GM12875 (cell line): Measurements from ENCODE around the gene IDH3A.

Source experiments
- H3K4me3 ChIP-seq: one replicate; pipeline ENCODE4 v1.5.1; 2011; ENCODE audit warnings: low read depth, low read length, control low read depth
- CTCF ChIP-seq: IDR thresholded peaks from 2 replicates; pipeline ENCODE4 v1.5.1; 2011; ENCODE audit warnings: low read depth, mild to moderate bottlenecking, control low read depth, inconsistent platforms, low read length, moderate library complexity, borderline replicate concordance; ENCODE audit not compliant: insufficient read depth

The IDH3A gene

GRCh38 chr15:78177447-78177873, 28.3 kb downstream of the IDH3A start:
- TF ChIP-seq CTCF: peak; percentile 85

GRCh38 chr15:78178064-78178463, 28.9 kb downstream of the IDH3A start:
- no peak for TF ChIP-seq CTCF
- H3K4me3 ChIP-seq: no peak overlapping the region

More at GRCh38 chr15:78177447-78177873, 28.3 kb downstream of the IDH3A start:
- no peak overlapping the region for H3K4me3 ChIP-seq

GRCh38 chr15:78179286-78179840, 30.2 kb downstream of the IDH3A start:
- no peak overlapping the region for H3K4me3 ChIP-seq
- TF ChIP-seq CTCF: no peak

GRCh38 chr15:78179906-78180305, 30.7 kb downstream of the IDH3A start:
- TF ChIP-seq CTCF: no peak

GRCh38 chr15:78182336-78182700, 33.2 kb downstream of the IDH3A start:
- TF ChIP-seq CTCF: no peak

More at GRCh38 chr15:78179906-78180305, 30.7 kb downstream of the IDH3A start:
- H3K4me3 ChIP-seq: no peak overlapping the region

GRCh38 chr15:78182821-78183220, 33.7 kb downstream of the IDH3A start:
- H3K4me3 ChIP-seq: no peak overlapping the region
- no peak for TF ChIP-seq CTCF

More at GRCh38 chr15:78182336-78182700, 33.2 kb downstream of the IDH3A start:
- no peak overlapping the region for H3K4me3 ChIP-seq

- TF ChIP-seq CTCF: no peak
- no peak overlapping the region for H3K4me3 ChIP-seq
Measured at GRCh38 chr15:78192826-78193594, 43.8 kb downstream of the IDH3A start.
